HG03342 (cell line): Measurements from ENCODE around the gene PTHLH.

Experiments
- ATAC-seq: cut with Tn5 transposase; IDR thresholded peaks from one replicate; pipeline ENCODE4 v1.9.1; 2021; ENCODE audit warnings: mild to moderate bottlenecking, moderate library complexity; ENCODE audit not compliant: unreplicated experiment

Gene PTHLH

GRCh38 chr12:27940756-27941402, 31.7 kb downstream of the PTHLH start:
- peak; percentile 87 for ATAC-seq

- ATAC-seq, result no peak
These were observed 32.3 kb downstream of the PTHLH start for GRCh38 chr12:27940245-27940644.

DNA sequence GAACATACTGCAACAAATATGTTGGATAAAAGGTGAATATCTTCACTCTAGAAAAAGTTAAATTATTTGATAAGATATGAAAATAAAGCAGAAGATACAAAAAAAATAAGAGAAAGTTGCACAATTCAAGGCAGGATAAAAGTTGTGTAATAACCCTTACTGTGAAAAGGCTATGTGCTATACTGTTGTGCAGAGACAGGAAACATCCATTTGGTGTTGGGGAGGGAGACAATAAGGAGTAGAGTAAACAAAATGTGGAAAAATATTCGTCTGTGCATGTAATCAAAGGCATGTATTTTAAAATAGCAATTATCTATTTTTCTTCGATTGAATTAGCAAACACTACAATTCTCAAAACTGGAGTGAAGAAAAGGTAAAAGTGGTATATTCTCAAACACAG, 34.8 kb downstream of the PTHLH start:
- ATAC-seq, result no peak

GRCh38 chr12:27936196-27936595, 36.3 kb downstream of the PTHLH start:
- ATAC-seq, result no peak

DNA sequence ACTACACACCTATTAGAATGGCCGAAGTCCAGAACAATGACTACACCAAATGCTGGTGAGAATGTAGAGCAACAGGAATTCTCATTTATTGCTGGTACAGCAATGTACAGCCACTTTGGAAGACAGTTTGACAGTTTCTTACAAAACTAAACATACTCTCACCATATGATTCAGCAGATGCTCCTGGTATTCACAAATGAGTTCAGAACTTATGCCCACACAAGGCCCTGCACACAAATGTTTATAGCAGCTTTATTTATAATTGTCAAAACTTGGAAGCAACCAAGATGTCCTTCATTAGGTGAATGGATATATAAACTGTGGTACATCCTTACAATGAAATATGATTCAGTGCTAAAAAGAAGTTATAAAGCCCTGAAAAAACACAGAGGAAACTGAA, 38.3 kb downstream of the PTHLH start:
- ATAC-seq, result no peak

DNA sequence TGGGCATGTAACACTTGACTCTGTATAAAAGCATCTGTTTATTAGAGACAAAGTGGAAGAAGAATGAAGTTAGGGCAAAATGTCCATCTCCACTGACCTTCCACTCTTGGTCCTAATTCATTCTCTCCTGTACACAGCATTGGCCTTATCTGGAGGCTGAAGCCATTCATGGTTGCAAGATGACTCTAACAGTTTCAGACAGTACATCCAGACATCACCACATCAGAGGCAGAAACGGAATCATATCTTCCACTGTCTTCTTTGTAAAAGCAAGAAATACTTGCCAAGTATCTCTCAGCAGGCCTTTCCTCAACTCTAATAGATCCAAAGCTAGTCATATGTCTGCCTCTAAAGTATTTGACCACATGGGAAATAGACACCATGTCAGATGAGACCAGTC, 41.1 kb downstream of the PTHLH start:
- ATAC-seq, result no peak

- no peak for ATAC-seq
These were observed 45.2 kb downstream of the PTHLH start for GRCh38 chr12:27927347-27927746.

DNA sequence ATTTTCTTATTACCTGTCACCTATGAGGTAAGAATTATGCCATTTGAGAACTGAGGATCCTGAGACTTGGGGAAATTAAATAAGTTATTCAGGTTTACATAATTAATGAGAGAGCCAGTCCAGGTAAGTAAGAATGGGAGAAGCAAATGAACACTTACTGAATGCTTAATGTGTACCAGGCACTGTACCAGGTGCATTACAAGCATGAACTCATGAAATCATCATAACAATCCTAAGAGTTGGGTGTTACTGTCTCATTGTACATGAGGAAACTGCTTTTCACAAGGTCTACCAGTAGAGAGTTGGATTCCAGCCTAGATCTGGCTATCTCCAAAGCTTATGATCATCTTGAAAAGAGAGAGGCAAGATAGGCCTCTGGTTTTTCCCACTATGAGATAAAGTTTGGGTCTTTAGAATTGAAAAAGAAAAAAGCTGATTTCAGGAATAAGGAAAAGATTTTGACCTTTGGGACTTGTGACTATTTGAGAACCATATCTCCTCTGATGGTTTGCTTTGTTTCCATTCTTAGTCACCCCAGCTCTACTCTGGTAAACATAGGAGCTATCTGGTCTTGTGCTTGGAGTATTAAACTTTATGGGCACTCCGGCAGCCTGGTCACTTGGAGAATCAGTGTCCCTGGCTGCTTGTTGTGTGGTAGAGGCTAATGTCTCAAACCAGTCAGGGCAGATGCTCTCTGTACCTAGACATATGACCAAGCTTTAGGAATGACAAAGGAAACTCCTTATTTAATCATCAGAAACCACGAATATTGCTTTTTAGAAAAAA, 48.0 kb downstream of the PTHLH start:
- no peak for ATAC-seq

- ATAC-seq, result no peak
These were observed 49.9 kb downstream of the PTHLH start for GRCh38 chr12:27922531-27923139.

DNA sequence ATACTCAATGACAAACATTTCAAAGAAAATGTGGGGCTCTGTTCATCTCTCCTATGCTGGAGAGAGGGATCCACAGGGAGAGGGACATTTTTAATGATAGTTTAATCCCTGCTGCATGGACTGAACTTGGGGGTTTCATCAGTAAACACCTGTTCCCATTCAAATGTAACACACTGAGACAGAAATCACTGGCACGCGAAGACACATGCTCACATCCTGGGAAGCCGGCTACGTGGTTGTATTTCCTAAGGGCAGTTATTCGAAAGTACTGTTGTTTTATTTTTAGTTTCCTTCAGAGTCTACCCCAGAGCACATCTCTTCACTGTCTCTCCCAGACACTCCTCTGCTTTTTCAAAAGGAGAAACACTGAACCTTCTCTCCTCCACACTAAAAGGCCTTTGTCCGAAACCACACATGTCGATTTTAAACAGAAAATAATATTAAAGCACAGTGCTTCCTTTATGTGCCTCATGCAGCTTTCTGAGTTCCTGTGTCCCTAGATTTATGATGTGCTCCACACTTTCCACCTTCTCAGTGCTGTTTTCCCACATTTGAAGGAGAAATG, 52.8 kb downstream of the PTHLH start:
- no peak for ATAC-seq

GRCh38 chr12:27915536-27915935, 57.0 kb downstream of the PTHLH start:
- no peak for ATAC-seq

- ATAC-seq, result no peak
These were observed 57.5 kb downstream of the PTHLH start for GRCh38 chr12:27915021-27915420.

DNA sequence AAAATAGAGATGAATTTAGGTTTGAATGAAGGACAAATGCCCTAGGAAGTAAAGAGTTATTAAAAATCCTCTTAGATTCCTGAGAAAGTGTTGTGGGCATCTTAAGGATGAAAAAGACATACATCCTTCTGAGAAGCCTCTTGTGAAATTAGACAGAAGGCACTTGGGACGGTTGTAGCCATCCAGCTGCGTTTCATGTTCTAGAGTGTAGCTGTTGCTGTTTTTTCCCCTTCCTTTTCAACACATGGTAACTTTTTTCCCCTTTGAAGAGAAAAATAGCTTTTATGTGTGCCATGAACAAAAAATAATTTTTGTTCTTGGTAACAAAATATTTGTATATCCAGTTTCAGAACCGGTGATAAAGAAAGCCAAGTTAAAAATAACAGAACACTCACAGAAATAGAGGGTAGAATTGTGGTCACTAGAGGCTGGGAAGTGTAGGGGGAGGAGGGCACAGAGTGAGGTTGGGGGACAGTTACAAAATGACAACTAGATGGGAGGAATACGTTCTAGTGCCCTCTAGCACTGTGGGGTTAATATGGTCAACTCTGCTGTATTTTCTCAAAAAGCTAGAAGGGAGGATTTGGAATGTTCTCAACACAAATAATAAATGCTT, 58.4 kb downstream of the PTHLH start:
- ATAC-seq, result no peak

- no peak for ATAC-seq
These were observed 61.1 kb downstream of the PTHLH start for GRCh38 chr12:27911397-27911796.
